WI38 (cell line): ENCODE measurements around the gene DVL2.

Source experiments
- H3K4me3 ChIP-seq: 2 replicates; pipeline ENCODE4 v1.5.1; 2011; ENCODE audit warnings: low read depth, mild to moderate bottlenecking, control low read depth, low read length
- CTCF ChIP-seq: IDR thresholded peaks from 2 replicates; pipeline ENCODE4 v1.5.1; 2012; ENCODE audit warnings: low read depth, mild to moderate bottlenecking, control low read depth, low read length

The DVL2 gene

GRCh38 chr17:7224110-7224509 lies 10.2 kb downstream of the DVL2 start:
- no peak for TF ChIP-seq CTCF
- H3K4me3 ChIP-seq = no peak overlapping the region

- TF ChIP-seq CTCF = no peak
- no peak overlapping the region for H3K4me3 ChIP-seq
These were observed 10.9 kb downstream of the DVL2 start for GRCh38 chr17:7223375-7223774.

GRCh38 chr17:7222972-7223292 lies 11.4 kb downstream of the DVL2 start:
- no peak for TF ChIP-seq CTCF

GRCh38 chr17:7222093-7222971 lies 12.0 kb downstream of the DVL2 start:
- no peak for TF ChIP-seq CTCF

More at GRCh38 chr17:7222972-7223292, 11.4 kb downstream of the DVL2 start:
- no peak overlapping the region for H3K4me3 ChIP-seq

GRCh38 chr17:7221278-7222092 lies 12.8 kb downstream of the DVL2 start:
- H3K4me3 ChIP-seq = no peak overlapping the region
- no peak for TF ChIP-seq CTCF

More at GRCh38 chr17:7222093-7222971, 12.0 kb downstream of the DVL2 start:
- no peak overlapping the region for H3K4me3 ChIP-seq

GRCh38 chr17:7220593-7221277 lies 13.6 kb downstream of the DVL2 start:
- H3K4me3 ChIP-seq = peak overlapping the region; percentile 92
- TF ChIP-seq CTCF = peak; percentile 48
